ENCODE data around the gene SVEP1.

SVEP1 gene

DNA sequence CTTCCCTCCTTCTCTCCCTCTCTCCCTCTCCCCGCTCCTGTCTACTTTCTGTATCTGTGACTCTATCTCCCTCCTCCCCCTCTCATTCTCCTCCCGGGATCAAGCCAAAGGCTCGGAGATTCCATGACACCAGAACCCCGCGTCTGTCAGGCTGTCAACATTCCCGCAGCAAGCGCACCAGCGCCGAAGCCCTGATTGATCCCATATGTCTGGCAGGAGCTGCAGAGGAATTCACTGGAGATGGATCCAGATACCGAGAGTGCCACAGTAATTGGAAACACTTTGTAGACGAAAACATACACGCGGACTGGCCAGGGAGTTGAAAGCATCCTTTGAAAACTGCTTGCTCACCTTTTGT is 300 bp upstream of the SVEP1 start:
- H3K27ac ChIP-seq = no peak overlapping the region
- TF ChIP-seq ZFX (IDR thresholded peaks at IDR 0.05; ENCODE audit: borderline replicate concordance) = no peak
- TF ChIP-seq, protein P1, sequence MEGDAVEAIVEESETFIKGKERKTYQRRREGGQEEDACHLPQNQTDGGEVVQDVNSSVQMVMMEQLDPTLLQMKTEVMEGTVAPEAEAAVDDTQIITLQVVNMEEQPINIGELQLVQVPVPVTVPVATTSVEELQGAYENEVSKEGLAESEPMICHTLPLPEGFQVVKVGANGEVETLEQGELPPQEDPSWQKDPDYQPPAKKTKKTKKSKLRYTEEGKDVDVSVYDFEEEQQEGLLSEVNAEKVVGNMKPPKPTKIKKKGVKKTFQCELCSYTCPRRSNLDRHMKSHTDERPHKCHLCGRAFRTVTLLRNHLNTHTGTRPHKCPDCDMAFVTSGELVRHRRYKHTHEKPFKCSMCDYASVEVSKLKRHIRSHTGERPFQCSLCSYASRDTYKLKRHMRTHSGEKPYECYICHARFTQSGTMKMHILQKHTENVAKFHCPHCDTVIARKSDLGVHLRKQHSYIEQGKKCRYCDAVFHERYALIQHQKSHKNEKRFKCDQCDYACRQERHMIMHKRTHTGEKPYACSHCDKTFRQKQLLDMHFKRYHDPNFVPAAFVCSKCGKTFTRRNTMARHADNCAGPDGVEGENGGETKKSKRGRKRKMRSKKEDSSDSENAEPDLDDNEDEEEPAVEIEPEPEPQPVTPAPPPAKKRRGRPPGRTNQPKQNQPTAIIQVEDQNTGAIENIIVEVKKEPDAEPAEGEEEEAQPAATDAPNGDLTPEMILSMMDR (IDR thresholded peaks at IDR 0.05) = no peak

DNA sequence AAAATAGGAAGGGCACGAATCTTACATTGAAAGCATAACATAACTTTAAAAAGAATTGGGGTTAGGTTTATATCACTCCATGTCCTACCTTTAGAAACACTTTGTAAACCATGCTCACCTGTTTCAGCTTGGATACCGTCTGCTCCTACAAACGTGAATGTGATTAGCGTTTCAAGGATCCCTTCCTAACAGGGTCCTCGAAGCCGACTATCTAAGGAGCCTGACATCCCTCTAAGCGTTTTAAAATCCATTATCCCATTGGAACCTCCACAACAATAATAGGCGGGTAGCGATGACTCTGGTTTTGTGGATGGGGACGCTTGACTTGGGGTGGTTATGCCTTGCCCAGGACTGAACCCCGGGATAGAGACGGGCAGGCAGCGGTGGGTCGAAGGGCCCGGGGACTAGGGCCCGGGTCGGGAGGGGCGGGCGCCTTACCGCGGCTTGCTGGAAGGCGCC is 937 bp downstream of the SVEP1 start:
- H3K27ac ChIP-seq = no peak overlapping the region
- no peak for TF ChIP-seq ZFX (IDR thresholded peaks at IDR 0.05; ENCODE audit: borderline replicate concordance)
- TF ChIP-seq, protein P1 (IDR thresholded peaks at IDR 0.05) = no peak

DNA sequence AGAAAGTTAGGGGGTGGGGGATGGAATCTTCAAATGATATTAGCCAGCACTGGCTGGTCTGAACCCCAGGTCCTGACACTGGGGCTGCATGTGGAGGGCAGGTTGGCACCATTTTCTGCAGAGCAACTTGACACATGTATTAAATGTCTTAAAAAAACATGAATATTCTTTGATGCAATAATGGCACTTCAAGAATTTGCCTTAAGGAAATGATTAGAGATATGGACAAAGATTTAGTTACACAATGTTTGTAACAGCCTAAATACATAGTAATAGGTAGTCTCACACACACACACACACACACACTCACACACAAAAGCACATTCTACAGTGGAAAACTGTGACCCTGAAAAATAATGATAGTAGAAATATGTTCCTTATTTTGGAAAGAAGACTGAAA is 3.6 kb downstream of the SVEP1 start:
- no peak for TF ChIP-seq ZFX (IDR thresholded peaks at IDR 0.05; ENCODE audit: borderline replicate concordance)
- TF ChIP-seq, protein P1 (IDR thresholded peaks at IDR 0.05) = no peak

DNA sequence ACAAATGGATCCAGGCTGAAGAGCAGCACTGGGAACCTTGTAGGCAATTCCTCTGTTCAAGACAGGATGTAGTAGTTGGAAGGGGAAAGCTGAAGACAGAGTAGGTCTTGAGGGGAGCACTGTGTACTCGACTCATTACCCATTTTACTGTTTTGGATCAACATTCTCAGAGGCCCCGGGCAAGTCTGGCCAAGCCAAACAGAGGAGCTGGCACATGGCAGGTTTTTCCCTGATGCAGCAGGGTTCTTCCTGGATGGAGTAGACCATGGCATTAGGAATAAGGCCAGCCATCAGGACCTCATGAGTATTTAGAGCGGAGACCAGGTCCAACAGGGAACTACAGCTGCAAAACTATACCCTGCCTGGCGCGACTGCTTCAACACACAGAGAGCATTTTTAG is 4.4 kb downstream of the SVEP1 start:
- H3K27ac ChIP-seq = no peak overlapping the region
- TF ChIP-seq ZFX (IDR thresholded peaks at IDR 0.05; ENCODE audit: borderline replicate concordance) = no peak
- TF ChIP-seq, protein P1 (IDR thresholded peaks at IDR 0.05) = no peak

More for the DNA sequence above, 3.6 kb downstream of the SVEP1 start:
- no peak overlapping the region for H3K27ac ChIP-seq

DNA sequence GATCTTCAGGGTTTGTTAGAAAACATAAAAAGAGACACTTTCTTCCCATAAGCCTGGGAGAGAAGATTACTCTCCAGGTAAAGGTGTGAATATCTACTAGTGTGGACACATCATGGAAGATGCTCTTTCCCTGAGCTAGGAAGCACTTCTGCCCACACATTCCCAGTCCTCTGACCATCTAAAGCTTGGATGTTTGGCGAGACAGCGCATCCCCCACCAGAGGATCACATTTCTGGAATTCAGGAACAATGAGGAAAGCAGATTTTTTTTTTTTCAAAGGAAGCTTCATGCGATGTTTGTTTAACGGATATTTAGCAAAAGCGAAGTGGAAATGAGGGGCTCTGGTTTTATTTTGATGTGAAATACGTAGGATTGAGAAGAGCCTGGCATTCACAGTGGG is 6.2 kb downstream of the SVEP1 start:
- no peak overlapping the region for H3K27ac ChIP-seq
- TF ChIP-seq, protein P1 (IDR thresholded peaks at IDR 0.05) = no peak
- TF ChIP-seq ZFX (IDR thresholded peaks at IDR 0.05; ENCODE audit: borderline replicate concordance) = no peak

DNA sequence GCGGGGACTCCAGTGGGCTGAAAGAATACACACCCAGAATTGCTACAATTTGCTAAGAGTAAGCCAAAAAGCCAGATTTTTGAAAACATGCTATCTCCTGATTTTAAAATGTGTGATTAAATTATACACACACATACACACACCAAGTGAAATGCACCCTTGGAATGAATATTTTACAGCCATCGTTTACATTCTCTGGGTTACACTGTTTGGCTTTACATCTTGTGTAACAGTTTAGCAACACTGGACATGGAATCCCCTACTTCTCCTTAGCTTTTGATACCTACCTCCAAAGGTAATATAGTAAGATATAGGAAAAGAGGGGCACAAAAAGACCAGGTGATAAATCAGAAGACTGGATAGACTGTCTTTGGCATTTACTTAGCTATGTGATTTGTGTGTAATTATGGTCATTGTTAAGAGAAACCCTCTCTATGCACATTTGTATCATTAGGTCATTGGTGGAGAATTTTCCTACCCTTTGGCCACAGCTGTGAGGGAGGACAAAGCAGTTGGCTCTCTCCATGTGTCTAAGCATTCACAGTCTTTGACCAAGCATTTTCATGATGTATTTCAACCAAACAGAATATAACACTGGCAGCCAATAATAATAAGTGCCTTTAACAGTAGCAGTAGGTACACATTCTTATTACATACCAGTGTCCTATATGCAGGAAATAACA is 7.6 kb downstream of the SVEP1 start:
- TF ChIP-seq ZFX (IDR thresholded peaks at IDR 0.05; ENCODE audit: borderline replicate concordance) = no peak
- TF ChIP-seq, protein P1 (IDR thresholded peaks at IDR 0.05) = no peak
- H3K27ac ChIP-seq = no peak overlapping the region

DNA sequence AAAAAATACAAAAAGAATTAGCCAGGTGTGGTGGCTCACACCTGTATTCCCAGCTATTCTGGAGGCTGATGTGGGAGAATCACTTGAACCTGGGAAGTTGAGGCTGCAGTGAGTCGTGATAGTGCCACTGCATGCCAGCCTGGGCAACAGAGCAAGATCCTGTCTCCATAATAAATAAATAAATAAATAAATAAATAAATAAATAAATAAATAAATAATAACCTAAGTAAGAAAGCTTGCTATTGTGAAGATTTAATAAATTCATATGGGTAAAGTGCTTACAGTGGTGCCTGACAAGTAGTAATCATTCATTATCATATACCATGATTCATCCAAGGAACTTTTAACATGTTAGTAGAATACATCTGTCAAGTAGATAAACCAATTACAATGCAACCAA is 13.4 kb downstream of the SVEP1 start:
- TF ChIP-seq ZFX (IDR thresholded peaks at IDR 0.05; ENCODE audit: borderline replicate concordance) = no peak
- TF ChIP-seq, protein P1 (IDR thresholded peaks at IDR 0.05) = no peak
- H3K27ac ChIP-seq = no peak overlapping the region

Measured in 22Rv1 (cell line).